ENCODE measurements around the gene TCF12. TPM values are rescaled to one million over a fixed set of nuclear protein-coding genes. Genes with fewer than 3 reads are reported as not detected.

The TCF12 gene
- total RNA-seq, 2 experiments from 2014 or later = 76.4 to 78.1 TPM

GRCh38 chr15:57205027-57205855 is 286.8 kb downstream of the TCF12 start:
- Mint-ChIP-seq H3K36me3 (no peaks in the 10 kb centered on the region), H3K27ac (no peak overlapping the region), H3K4me3 (no peak overlapping the region), H3K4me1 (no peaks in the 10 kb centered on the region), H3K9me3 (no peaks in the 10 kb centered on the region), H3K27me3 (no peaks in the 10 kb centered on the region)
- no peak for ATAC-seq (ENCODE audit: low read depth)
- POLR2A ChIA-PET = no interaction called here
- DNase-seq = no peak

- POLR2A ChIA-PET = no interaction called here
- no peaks in the 10 kb centered on the region for H3K9me3 Mint-ChIP-seq
- H3K27ac Mint-ChIP-seq = no peak overlapping the region
- H3K36me3 Mint-ChIP-seq = no peaks in the 10 kb centered on the region
- DNase-seq = no peak
- H3K4me1 Mint-ChIP-seq = no peaks in the 10 kb centered on the region
- H3K27me3 Mint-ChIP-seq = no peaks in the 10 kb centered on the region
- H3K4me3 Mint-ChIP-seq = no peak overlapping the region
- no peak for ATAC-seq (ENCODE audit: low read depth)
These were observed 287.6 kb downstream of the TCF12 start for GRCh38 chr15:57205996-57206395.

GRCh38 chr15:57213862-57214261 is 295.4 kb downstream of the TCF12 start:
- ATAC-seq (ENCODE audit: low read depth) = no peak
- Mint-ChIP-seq H3K9me3 (no peaks in the 10 kb centered on the region), H3K4me3 (no peak overlapping the region), H3K36me3 (no peaks in the 10 kb centered on the region), H3K27me3 (no peaks in the 10 kb centered on the region), H3K27ac (no peak overlapping the region), H3K4me1 (peaks cover 6% of the 10 kb centered on the region)
- POLR2A ChIA-PET = no interaction called here
- DNase-seq = no peak

GRCh38 chr15:57215326-57215725 is 296.9 kb downstream of the TCF12 start:
- ATAC-seq (ENCODE audit: low read depth) (no peak), DNase-seq (no peak)
- peaks cover 6% of the 10 kb centered on the region for H3K4me1 Mint-ChIP-seq
- no peak overlapping the region for H3K27ac Mint-ChIP-seq
- H3K36me3 Mint-ChIP-seq = no peaks in the 10 kb centered on the region
- POLR2A ChIA-PET = no interaction called here
- no peaks in the 10 kb centered on the region for H3K9me3 Mint-ChIP-seq
- no peaks in the 10 kb centered on the region for H3K27me3 Mint-ChIP-seq
- no peak overlapping the region for H3K4me3 Mint-ChIP-seq

- DNase-seq (no peak), ATAC-seq (ENCODE audit: low read depth) (no peak)
- Mint-ChIP-seq H3K4me3 (no peak overlapping the region), H3K9me3 (no peaks in the 10 kb centered on the region), H3K4me1 (peaks cover 6% of the 10 kb centered on the region), H3K36me3 (no peaks in the 10 kb centered on the region), H3K27me3 (no peaks in the 10 kb centered on the region), H3K27ac (no peak overlapping the region)
- POLR2A ChIA-PET = no interaction called here
These were observed 297.4 kb downstream of the TCF12 start for GRCh38 chr15:57215881-57216280.

GRCh38 chr15:57216288-57216687 is 297.8 kb downstream of the TCF12 start:
- H3K4me3 Mint-ChIP-seq = no peak overlapping the region
- POLR2A ChIA-PET = no interaction called here
- ATAC-seq (ENCODE audit: low read depth) = no peak

GRCh38 chr15:57217778-57218598 is 299.5 kb downstream of the TCF12 start:
- no peak for ATAC-seq (ENCODE audit: low read depth)
- Mint-ChIP-seq H3K4me1 (peaks cover 6% of the 10 kb centered on the region), H3K27me3 (no peaks in the 10 kb centered on the region), H3K4me3 (no peak overlapping the region), H3K36me3 (no peaks in the 10 kb centered on the region), H3K27ac (no peak overlapping the region), H3K9me3 (no peaks in the 10 kb centered on the region)
- DNase-seq = no peak
- POLR2A ChIA-PET = no interaction called here

More at GRCh38 chr15:57216288-57216687, 297.8 kb downstream of the TCF12 start:
- no peak overlapping the region for H3K27ac Mint-ChIP-seq
- no peak for DNase-seq
- no peaks in the 10 kb centered on the region for H3K27me3 Mint-ChIP-seq
- peaks cover 6% of the 10 kb centered on the region for H3K4me1 Mint-ChIP-seq
- no peaks in the 10 kb centered on the region for H3K36me3 Mint-ChIP-seq
- H3K9me3 Mint-ChIP-seq = no peaks in the 10 kb centered on the region

- Mint-ChIP-seq H3K9me3 (no peaks in the 10 kb centered on the region), H3K27ac (no peak overlapping the region), H3K4me1 (peaks cover 7% of the 10 kb centered on the region), H3K36me3 (no peaks in the 10 kb centered on the region), H3K27me3 (no peaks in the 10 kb centered on the region), H3K4me3 (no peak overlapping the region)
- DNase-seq = no peak
- no peak for ATAC-seq (ENCODE audit: low read depth)
- POLR2A ChIA-PET = no interaction called here
These were observed 300.6 kb downstream of the TCF12 start for GRCh38 chr15:57218826-57219576.

- DNase-seq (no peak), ATAC-seq (ENCODE audit: low read depth) (no peak)
- H3K27ac Mint-ChIP-seq = no peak overlapping the region
- POLR2A ChIA-PET = no interaction called here
- peaks cover 7% of the 10 kb centered on the region for H3K4me1 Mint-ChIP-seq
- no peak overlapping the region for H3K4me3 Mint-ChIP-seq
- no peaks in the 10 kb centered on the region for H3K36me3 Mint-ChIP-seq
- no peaks in the 10 kb centered on the region for H3K9me3 Mint-ChIP-seq
- no peaks in the 10 kb centered on the region for H3K27me3 Mint-ChIP-seq
These were observed 301.8 kb downstream of the TCF12 start for GRCh38 chr15:57220205-57220604.

GRCh38 chr15:57221134-57221533 is 302.7 kb downstream of the TCF12 start:
- Mint-ChIP-seq H3K36me3 (no peaks in the 10 kb centered on the region), H3K27me3 (no peaks in the 10 kb centered on the region), H3K4me1 (peaks cover 7% of the 10 kb centered on the region), H3K27ac (no peak overlapping the region), H3K4me3 (no peak overlapping the region), H3K9me3 (no peaks in the 10 kb centered on the region)
- ATAC-seq (ENCODE audit: low read depth) = no peak
- POLR2A ChIA-PET = interaction anchor here (0.6 kb wide), 1 partner anchor 727 kb away, joined by 3 read pairs; no protein-coding TSS in a partner anchor
- DNase-seq = no peak

GRCh38 chr15:57223345-57223744 is 304.9 kb downstream of the TCF12 start:
- Mint-ChIP-seq H3K4me3 (no peak overlapping the region), H3K27me3 (no peaks in the 10 kb centered on the region), H3K27ac (no peak overlapping the region), H3K9me3 (no peaks in the 10 kb centered on the region), H3K4me1 (peaks cover 3% of the 10 kb centered on the region), H3K36me3 (no peaks in the 10 kb centered on the region)
- no peak for DNase-seq
- POLR2A ChIA-PET = no interaction called here
- no peak for ATAC-seq (ENCODE audit: low read depth)

- ATAC-seq (ENCODE audit: low read depth) = no peak
These were observed 305.4 kb downstream of the TCF12 start for GRCh38 chr15:57223887-57224286.

GRCh38 chr15:57224664-57225063 is 306.2 kb downstream of the TCF12 start:
- Mint-ChIP-seq H3K27me3 (no peaks in the 10 kb centered on the region), H3K9me3 (no peaks in the 10 kb centered on the region), H3K4me1 (peaks cover 3% of the 10 kb centered on the region), H3K27ac (no peak overlapping the region), H3K36me3 (no peaks in the 10 kb centered on the region), H3K4me3 (no peak overlapping the region)
- POLR2A ChIA-PET = no interaction called here
- no peak for ATAC-seq (ENCODE audit: low read depth)
- no peak for DNase-seq

More at GRCh38 chr15:57223887-57224286, 305.4 kb downstream of the TCF12 start:
- Mint-ChIP-seq H3K27me3 (no peaks in the 10 kb centered on the region), H3K36me3 (no peaks in the 10 kb centered on the region), H3K9me3 (no peaks in the 10 kb centered on the region), H3K27ac (no peak overlapping the region), H3K4me3 (no peak overlapping the region), H3K4me1 (peaks cover 3% of the 10 kb centered on the region)
- POLR2A ChIA-PET = no interaction called here
- DNase-seq = no peak

Measured in activated naive CD8-positive, alpha-beta T cell treated with anti-CD3 and anti-CD28 coated beads, Interleukin-2, amount 10 ng/mL, durations not matched to agents 7 days and 5 days (primary cell).